Measurements from ENCODE around the gene IGFBP1. TPM values are rescaled to one million over a fixed set of nuclear protein-coding genes. Genes with fewer than 3 reads are reported as not detected.

The IGFBP1 gene
- total and polyA plus RNA-seq, 2 experiments from 2014 or later, result not detected

GRCh38 chr7:45863715-45864114 is 24.6 kb upstream of the IGFBP1 start (continued):
- no peak for TF ChIP-seq EZH2 (IDR thresholded peaks at IDR 0.05; ENCODE audit: low read depth, unreplicated experiment)
- TF ChIP-seq ZNF331 (CRISPR knock-in tag; IDR thresholded peaks at IDR 0.05; ENCODE audit: low read depth), result no peak

DNA sequence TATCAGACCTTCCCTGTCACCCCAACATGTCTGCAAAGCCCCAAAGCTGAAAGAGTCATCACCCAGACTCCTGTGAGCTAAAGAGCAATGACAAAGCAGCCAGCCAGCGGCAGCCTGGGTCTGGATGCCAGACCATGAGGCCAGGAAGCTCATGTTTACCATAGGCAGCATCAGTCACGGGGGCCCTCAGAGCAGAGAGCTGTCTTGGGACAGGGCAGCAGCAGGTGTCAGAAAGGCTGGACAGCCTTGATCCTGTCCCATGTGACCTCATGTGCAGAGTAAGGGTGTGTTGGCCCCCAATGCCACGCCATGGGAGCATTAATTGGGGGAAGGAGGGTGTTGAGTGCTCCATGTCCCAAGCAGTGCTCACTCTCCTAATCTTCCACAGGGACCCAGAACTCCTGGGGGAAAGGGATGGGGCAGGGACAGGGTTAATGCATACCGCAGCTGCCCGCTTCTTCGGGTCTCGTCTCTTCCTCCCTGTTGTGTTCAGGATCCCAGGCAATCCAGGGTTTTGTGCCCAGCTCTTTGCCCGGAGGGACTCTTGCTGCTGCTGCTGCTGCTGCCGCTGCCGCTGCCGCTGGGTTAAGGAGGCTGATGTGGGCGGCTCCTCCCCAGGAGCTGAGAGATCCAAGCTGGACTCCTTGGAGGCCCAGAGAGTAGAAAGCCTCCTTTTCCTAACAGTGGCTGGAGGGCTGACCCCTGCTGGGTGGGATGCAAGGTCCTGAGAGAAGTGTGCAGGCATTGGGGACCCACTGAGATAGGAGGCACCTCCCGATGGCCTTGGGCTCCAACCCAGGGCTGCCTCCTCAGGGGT is 22.5 kb upstream of the IGFBP1 start:
- ATAC-seq (no peak), DNase-seq (ENCODE audit: low spot score) (no peak)
- Histone ChIP-seq H3K4me1 (ENCODE audit: insufficient read depth) (no peaks in the 10 kb centered on the region), H3K27me3 (ENCODE audit: insufficient read depth) (no peaks in the 10 kb centered on the region), H3K4me2 (no peak overlapping the region), H3K27ac (ENCODE audit: low read depth) (no peak overlapping the region), H2AFZ (no peak overlapping the region), H3K79me2 (replicated peaks; ENCODE audit: insufficient read depth) (no peaks in the 10 kb centered on the region), H3F3A (replicated peaks; ENCODE audit: low read depth) (no peaks in the 10 kb centered on the region), H3K36me3 (ENCODE audit: insufficient read depth) (no peaks in the 10 kb centered on the region), H3K4me3 (no peak overlapping the region), H3K9me2 (ENCODE audit: insufficient read depth) (no peaks in the 10 kb centered on the region), H4K20me1 (replicated peaks; ENCODE audit: insufficient read depth) (no peaks in the 10 kb centered on the region)
- H3K9me3 Mint-ChIP-seq, result no peaks in the 10 kb centered on the region
- no peaks in the 10 kb centered on the region; the same call in 2 of the 3 replicates for H3K4me1 Mint-ChIP-seq
- no peak overlapping the region for H3K27ac Mint-ChIP-seq
- H3K27me3 Mint-ChIP-seq (ENCODE audit: insufficient read depth, low read depth, poor library complexity), result peaks cover 6% of the 10 kb centered on the region
- H3K4me3 Mint-ChIP-seq, result no peak overlapping the region
- H3K36me3 Mint-ChIP-seq (ENCODE audit: low read depth), result no peaks in the 10 kb centered on the region
- TF ChIP-seq POLR2AphosphoS5 (IDR thresholded peaks at IDR 0.05; ENCODE audit: low read depth) (no peak), CTCF (conservative IDR thresholded peaks at IDR 0.05; ENCODE audit: low read depth in 2 of 2) (no peak), EZH2 (IDR thresholded peaks at IDR 0.05; ENCODE audit: low read depth, unreplicated experiment) (no peak), EZH2phosphoT487 (IDR thresholded peaks at IDR 0.05; ENCODE audit: unreplicated experiment) (no peak), STAT1 (IDR thresholded peaks at IDR 0.05; ENCODE audit: unreplicated experiment) (no peak), JUNB (IDR thresholded peaks at IDR 0.05; ENCODE audit: unreplicated experiment) (no peak), NANOG (IDR thresholded peaks at IDR 0.05; ENCODE audit: borderline replicate concordance) (no peak), ZNF331 (CRISPR knock-in tag; IDR thresholded peaks at IDR 0.05; ENCODE audit: low read depth) (no peak), CREB1 (CRISPR knock-in tag; IDR thresholded peaks at IDR 0.05; ENCODE audit: low read depth) (no peak), ZNF114 (CRISPR knock-in tag; IDR thresholded peaks at IDR 0.05) (no peak)
- TF ChIP-seq, protein P1, sequence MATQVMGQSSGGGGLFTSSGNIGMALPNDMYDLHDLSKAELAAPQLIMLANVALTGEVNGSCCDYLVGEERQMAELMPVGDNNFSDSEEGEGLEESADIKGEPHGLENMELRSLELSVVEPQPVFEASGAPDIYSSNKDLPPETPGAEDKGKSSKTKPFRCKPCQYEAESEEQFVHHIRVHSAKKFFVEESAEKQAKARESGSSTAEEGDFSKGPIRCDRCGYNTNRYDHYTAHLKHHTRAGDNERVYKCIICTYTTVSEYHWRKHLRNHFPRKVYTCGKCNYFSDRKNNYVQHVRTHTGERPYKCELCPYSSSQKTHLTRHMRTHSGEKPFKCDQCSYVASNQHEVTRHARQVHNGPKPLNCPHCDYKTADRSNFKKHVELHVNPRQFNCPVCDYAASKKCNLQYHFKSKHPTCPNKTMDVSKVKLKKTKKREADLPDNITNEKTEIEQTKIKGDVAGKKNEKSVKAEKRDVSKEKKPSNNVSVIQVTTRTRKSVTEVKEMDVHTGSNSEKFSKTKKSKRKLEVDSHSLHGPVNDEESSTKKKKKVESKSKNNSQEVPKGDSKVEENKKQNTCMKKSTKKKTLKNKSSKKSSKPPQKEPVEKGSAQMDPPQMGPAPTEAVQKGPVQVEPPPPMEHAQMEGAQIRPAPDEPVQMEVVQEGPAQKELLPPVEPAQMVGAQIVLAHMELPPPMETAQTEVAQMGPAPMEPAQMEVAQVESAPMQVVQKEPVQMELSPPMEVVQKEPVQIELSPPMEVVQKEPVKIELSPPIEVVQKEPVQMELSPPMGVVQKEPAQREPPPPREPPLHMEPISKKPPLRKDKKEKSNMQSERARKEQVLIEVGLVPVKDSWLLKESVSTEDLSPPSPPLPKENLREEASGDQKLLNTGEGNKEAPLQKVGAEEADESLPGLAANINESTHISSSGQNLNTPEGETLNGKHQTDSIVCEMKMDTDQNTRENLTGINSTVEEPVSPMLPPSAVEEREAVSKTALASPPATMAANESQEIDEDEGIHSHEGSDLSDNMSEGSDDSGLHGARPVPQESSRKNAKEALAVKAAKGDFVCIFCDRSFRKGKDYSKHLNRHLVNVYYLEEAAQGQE (IDR thresholded peaks at IDR 0.05; ENCODE audit: unreplicated experiment), result no peak
- TF ChIP-seq, protein P2, sequence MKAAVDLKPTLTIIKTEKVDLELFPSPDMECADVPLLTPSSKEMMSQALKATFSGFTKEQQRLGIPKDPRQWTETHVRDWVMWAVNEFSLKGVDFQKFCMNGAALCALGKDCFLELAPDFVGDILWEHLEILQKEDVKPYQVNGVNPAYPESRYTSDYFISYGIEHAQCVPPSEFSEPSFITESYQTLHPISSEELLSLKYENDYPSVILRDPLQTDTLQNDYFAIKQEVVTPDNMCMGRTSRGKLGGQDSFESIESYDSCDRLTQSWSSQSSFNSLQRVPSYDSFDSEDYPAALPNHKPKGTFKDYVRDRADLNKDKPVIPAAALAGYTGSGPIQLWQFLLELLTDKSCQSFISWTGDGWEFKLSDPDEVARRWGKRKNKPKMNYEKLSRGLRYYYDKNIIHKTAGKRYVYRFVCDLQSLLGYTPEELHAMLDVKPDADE (IDR thresholded peaks at IDR 0.05), result no peak
